H1 (cell line): Measurements from ENCODE around the gene DCDC2. TPM values are rescaled to one million over a fixed set of nuclear protein-coding genes. Genes with fewer than 3 reads are reported as not detected.

ENCODE experiments used
- CTBP2 ChIP-seq: IDR thresholded peaks from 2 replicates; pipeline ENCODE4 v1.7.0; 2011; ENCODE audit warnings: borderline replicate concordance, mild to moderate bottlenecking, moderate library complexity, mixed read lengths, low read length; ENCODE audit not compliant: insufficient read depth, insufficient read length
- GTF2F1 ChIP-seq: IDR thresholded peaks from 2 replicates; pipeline ENCODE4 v1.6.1; 2012; ENCODE audit warnings: low read depth, low read length, improper control_type of control experiment, borderline replicate concordance
- HDAC2 ChIP-seq, 2 experiments: fragments of 300-600 bp in 1 of 2; sonication (generic) in 1 of 2; IDR thresholded peaks; 2 replicates each; pipeline ENCODE4 v1.6.1; 2011 to 2012; ENCODE audit warnings: low read depth in 2 of 2, low read length in 2 of 2, mild to moderate bottlenecking in 2 of 2, moderate library complexity in 2 of 2, borderline replicate concordance in 1 of 2, inconsistent platforms in 1 of 2
- TAF1 ChIP-seq: IDR thresholded peaks from 2 replicates; pipeline ENCODE4 v1.6.1; 2011; ENCODE audit warnings: mild to moderate bottlenecking, low read depth, low read length
- TCF12 ChIP-seq: IDR thresholded peaks from 2 replicates; pipeline ENCODE4 v1.6.1; 2011; ENCODE audit warnings: low read depth, mild to moderate bottlenecking, low read length
- USF2 ChIP-seq: IDR thresholded peaks from 2 replicates; pipeline ENCODE4 v1.6.1; 2011; ENCODE audit warnings: low read length, improper control_type of control experiment
- polyA plus RNA-seq, 7 experiments: library from polyadenylated mRNA; depleted of rRNA in 3 of 7; stranded (reverse) in 5 of 7; unstranded in 2 of 7; fragments of >200 nt in 5 of 7; fragments of 200-250 nt in 2 of 7; gene quantifications; 1 replicate in 5 of 7; 2 replicates in 1 of 7; 4 replicates in 1 of 7; pipeline versions ENCODE4 v1.2.1 to v1.2.3, GENCODE V29; 2011 to 2013; ENCODE audit warnings: missing spikeins in 2 of 7, mixed read lengths in 2 of 7
- total RNA-seq: library from RNA; stranded (reverse); fragmentation: NEBNext Ultra II Directional; extraction: Animal tissue kit (Norgen Biotek cat#: 25700); gene quantifications from 2 replicates; pipeline ENCODE4 v1.2.1, GENCODE V29; 2021

The DCDC2 gene
- total and polyA plus RNA-seq, 2 of the 8 experiments (the other 6 are each of a cell fraction or from before 2014, with no cell fraction given): 0.03 to 0.15 TPM

GRCh38 chr6:24148684-24149083 is 209.2 kb downstream of the DCDC2 start (continued):
- TF ChIP-seq GTF2F1 (no peak), TCF12 (no peak), USF2 (no peak), HDAC2 (IDR thresholded peaks at IDR 0.05; ENCODE audit: borderline replicate concordance in 1 of 2, low read depth in 2 of 2, low read length in 2 of 2) (no peak), TAF1 (no peak), CTBP2 (no peak)
